Measurements from ENCODE around the gene MAP3K19. TPM values are rescaled to one million over a fixed set of nuclear protein-coding genes. Genes with fewer than 3 reads are reported as not detected.

The MAP3K19 gene
- total RNA-seq, 1 experiment from 2014 or later: not detected

GRCh38 chr2:135093670-135094330 lies 46.6 kb upstream of the MAP3K19 start:
- H3K27ac Mint-ChIP-seq: no peak overlapping the region
- POLR2A ChIA-PET: interaction anchor here (0.5 kb wide), 1 partner anchor 122 kb away, joined by 7 read pairs; no protein-coding TSS in a partner anchor

More at GRCh38 chr2:135093670-135094330, 46.6 kb upstream of the MAP3K19 start:
- no peak overlapping the region for H3K4me3 Mint-ChIP-seq
- peaks cover 9% of the 10 kb centered on the region for H3K9me3 Mint-ChIP-seq
- H3K27me3 Mint-ChIP-seq (ENCODE audit: low read depth): no peaks in the 10 kb centered on the region
- DNase-seq (ENCODE audit: low spot score) (no peak), ATAC-seq (no peak)
- CTCF ChIA-PET: no interaction called here
- H3K36me3 Mint-ChIP-seq: peaks cover 18% of the 10 kb centered on the region
- no peak for TF ChIP-seq ZBTB43 (CRISPR knock-in tag; IDR thresholded peaks at IDR 0.05)
- TF ChIP-seq TEAD4 (CRISPR knock-in tag; IDR thresholded peaks at IDR 0.05): no peak
- TF ChIP-seq, protein P1, sequence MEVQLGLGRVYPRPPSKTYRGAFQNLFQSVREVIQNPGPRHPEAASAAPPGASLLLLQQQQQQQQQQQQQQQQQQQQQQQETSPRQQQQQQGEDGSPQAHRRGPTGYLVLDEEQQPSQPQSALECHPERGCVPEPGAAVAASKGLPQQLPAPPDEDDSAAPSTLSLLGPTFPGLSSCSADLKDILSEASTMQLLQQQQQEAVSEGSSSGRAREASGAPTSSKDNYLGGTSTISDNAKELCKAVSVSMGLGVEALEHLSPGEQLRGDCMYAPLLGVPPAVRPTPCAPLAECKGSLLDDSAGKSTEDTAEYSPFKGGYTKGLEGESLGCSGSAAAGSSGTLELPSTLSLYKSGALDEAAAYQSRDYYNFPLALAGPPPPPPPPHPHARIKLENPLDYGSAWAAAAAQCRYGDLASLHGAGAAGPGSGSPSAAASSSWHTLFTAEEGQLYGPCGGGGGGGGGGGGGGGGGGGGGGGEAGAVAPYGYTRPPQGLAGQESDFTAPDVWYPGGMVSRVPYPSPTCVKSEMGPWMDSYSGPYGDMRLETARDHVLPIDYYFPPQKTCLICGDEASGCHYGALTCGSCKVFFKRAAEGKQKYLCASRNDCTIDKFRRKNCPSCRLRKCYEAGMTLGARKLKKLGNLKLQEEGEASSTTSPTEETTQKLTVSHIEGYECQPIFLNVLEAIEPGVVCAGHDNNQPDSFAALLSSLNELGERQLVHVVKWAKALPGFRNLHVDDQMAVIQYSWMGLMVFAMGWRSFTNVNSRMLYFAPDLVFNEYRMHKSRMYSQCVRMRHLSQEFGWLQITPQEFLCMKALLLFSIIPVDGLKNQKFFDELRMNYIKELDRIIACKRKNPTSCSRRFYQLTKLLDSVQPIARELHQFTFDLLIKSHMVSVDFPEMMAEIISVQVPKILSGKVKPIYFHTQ (CRISPR knock-in tag; IDR thresholded peaks at IDR 0.05): no peak
- TF ChIP-seq, protein P2, sequence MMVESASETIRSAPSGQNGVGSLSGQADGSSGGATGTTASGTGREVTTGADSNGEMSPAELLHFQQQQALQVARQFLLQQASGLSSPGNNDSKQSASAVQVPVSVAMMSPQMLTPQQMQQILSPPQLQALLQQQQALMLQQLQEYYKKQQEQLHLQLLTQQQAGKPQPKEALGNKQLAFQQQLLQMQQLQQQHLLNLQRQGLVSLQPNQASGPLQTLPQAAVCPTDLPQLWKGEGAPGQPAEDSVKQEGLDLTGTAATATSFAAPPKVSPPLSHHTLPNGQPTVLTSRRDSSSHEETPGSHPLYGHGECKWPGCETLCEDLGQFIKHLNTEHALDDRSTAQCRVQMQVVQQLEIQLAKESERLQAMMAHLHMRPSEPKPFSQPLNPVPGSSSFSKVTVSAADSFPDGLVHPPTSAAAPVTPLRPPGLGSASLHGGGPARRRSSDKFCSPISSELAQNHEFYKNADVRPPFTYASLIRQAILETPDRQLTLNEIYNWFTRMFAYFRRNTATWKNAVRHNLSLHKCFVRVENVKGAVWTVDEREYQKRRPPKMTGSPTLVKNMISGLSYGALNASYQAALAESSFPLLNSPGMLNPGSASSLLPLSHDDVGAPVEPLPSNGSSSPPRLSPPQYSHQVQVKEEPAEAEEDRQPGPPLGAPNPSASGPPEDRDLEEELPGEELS (CRISPR knock-in tag; IDR thresholded peaks at IDR 0.05): no peak
- TF ChIP-seq, protein P3, sequence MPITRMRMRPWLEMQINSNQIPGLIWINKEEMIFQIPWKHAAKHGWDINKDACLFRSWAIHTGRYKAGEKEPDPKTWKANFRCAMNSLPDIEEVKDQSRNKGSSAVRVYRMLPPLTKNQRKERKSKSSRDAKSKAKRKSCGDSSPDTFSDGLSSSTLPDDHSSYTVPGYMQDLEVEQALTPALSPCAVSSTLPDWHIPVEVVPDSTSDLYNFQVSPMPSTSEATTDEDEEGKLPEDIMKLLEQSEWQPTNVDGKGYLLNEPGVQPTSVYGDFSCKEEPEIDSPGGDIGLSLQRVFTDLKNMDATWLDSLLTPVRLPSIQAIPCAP (CRISPR knock-in tag; IDR thresholded peaks at IDR 0.05): no peak
- TF ChIP-seq NR3C1 (CRISPR knock-in tag; conservative IDR thresholded peaks at IDR 0.05; ENCODE audit: low read depth): no peak
- TF ChIP-seq EMX1 (CRISPR knock-in tag; IDR thresholded peaks at IDR 0.05): no peak
- TF ChIP-seq USF1 (CRISPR knock-in tag; IDR thresholded peaks at IDR 0.05): no peak
- TF ChIP-seq KAT7 (CRISPR knock-in tag; IDR thresholded peaks at IDR 0.05; ENCODE audit: borderline replicate concordance): no peak
- TF ChIP-seq, protein P4, sequence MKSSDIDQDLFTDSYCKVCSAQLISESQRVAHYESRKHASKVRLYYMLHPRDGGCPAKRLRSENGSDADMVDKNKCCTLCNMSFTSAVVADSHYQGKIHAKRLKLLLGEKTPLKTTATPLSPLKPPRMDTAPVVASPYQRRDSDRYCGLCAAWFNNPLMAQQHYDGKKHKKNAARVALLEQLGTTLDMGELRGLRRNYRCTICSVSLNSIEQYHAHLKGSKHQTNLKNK (CRISPR knock-in tag; IDR thresholded peaks at IDR 0.05): no peak
- no peak for TF ChIP-seq PRRX2 (CRISPR knock-in tag; IDR thresholded peaks at IDR 0.05)
- no peak for TF ChIP-seq SP1 (CRISPR knock-in tag; conservative IDR thresholded peaks at IDR 0.05)
- TF ChIP-seq IRF2 (CRISPR knock-in tag; IDR thresholded peaks at IDR 0.05; ENCODE audit: borderline replicate concordance, low read depth): no peak
- TF ChIP-seq HMGXB4 (CRISPR knock-in tag; IDR thresholded peaks at IDR 0.05): no peak
- TF ChIP-seq, protein P5, sequence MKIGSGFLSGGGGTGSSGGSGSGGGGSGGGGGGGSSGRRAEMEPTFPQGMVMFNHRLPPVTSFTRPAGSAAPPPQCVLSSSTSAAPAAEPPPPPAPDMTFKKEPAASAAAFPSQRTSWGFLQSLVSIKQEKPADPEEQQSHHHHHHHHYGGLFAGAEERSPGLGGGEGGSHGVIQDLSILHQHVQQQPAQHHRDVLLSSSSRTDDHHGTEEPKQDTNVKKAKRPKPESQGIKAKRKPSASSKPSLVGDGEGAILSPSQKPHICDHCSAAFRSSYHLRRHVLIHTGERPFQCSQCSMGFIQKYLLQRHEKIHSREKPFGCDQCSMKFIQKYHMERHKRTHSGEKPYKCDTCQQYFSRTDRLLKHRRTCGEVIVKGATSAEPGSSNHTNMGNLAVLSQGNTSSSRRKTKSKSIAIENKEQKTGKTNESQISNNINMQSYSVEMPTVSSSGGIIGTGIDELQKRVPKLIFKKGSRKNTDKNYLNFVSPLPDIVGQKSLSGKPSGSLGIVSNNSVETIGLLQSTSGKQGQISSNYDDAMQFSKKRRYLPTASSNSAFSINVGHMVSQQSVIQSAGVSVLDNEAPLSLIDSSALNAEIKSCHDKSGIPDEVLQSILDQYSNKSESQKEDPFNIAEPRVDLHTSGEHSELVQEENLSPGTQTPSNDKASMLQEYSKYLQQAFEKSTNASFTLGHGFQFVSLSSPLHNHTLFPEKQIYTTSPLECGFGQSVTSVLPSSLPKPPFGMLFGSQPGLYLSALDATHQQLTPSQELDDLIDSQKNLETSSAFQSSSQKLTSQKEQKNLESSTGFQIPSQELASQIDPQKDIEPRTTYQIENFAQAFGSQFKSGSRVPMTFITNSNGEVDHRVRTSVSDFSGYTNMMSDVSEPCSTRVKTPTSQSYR (CRISPR knock-in tag; IDR thresholded peaks at IDR 0.05): no peak
- TF ChIP-seq RELA (CRISPR knock-in tag; IDR thresholded peaks at IDR 0.05; ENCODE audit: borderline replicate concordance): no peak
- no peak for TF ChIP-seq CTCF (IDR thresholded peaks at IDR 0.05)
- TF ChIP-seq E2F1 (CRISPR knock-in tag; IDR thresholded peaks at IDR 0.05): no peak
- no peak for TF ChIP-seq MYBL2 (CRISPR knock-in tag; IDR thresholded peaks at IDR 0.05)
- no peak for TF ChIP-seq E2F5 (CRISPR knock-in tag; IDR thresholded peaks at IDR 0.05)
- H3K4me1 Mint-ChIP-seq: no peaks in the 10 kb centered on the region

All from WTC11 (cell line).